Adrenal gland (tissue), 5 donors: ENCODE data around the gene TCERG1L.

Source experiments
- POLR2A ChIP-seq, 2 donors: fragments of 450-650 bp; IDR thresholded peaks; one replicate each; pipeline ENCODE4 v1.6.1; 2017; ENCODE audit warnings: antibody characterized with exemption in 2 of 2, mild to moderate bottlenecking in 2 of 2, moderate library complexity in 1 of 2
- TF ChIP-seq, protein P1 (sequence below), 6 experiments: fragments of 450-650 bp in 4 of 6; fragments of 200-600 bp in 2 of 6; sonication (generic) in 1 of 6; IDR thresholded peaks; 1 replicate in 5 of 6; 2 replicates in 1 of 6; pipeline versions ENCODE4 v1.5.1 to v1.8.0; 2016 to 2021; ENCODE audit warnings: antibody characterized with exemption in 6 of 6, mild to moderate bottlenecking in 2 of 6, moderate library complexity in 1 of 6
- donor health status: DM: no; HTN: no; CAD: no.

DNA sequence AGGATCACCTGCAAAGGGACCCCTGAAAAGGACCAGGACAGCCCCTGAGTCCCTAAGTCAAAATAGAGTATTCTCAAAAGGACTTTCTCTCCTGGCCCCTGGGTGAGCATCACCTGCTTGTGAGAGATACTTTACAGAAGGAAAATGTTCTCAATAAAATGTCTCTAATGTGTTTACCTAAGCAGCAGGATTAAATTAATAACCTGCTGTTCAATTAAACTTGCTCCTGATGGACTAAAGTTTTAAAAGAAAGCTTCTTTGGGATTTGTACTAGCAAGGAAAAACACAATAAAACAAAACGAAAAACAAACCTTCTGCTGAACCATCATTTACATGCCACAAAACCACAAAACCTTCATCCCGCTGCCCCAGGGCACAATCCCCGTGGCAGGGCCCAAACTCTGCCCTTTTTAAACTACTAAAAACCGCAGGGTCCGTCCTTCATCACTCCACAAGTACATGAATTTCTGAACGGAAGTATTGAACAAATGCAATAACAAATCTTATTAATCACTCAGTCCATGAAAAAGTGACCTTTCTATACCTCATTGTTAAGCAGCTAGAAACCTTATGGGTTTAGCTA lies 197.7 kb downstream of the TCERG1L start:
- TF ChIP-seq, protein P1, sequence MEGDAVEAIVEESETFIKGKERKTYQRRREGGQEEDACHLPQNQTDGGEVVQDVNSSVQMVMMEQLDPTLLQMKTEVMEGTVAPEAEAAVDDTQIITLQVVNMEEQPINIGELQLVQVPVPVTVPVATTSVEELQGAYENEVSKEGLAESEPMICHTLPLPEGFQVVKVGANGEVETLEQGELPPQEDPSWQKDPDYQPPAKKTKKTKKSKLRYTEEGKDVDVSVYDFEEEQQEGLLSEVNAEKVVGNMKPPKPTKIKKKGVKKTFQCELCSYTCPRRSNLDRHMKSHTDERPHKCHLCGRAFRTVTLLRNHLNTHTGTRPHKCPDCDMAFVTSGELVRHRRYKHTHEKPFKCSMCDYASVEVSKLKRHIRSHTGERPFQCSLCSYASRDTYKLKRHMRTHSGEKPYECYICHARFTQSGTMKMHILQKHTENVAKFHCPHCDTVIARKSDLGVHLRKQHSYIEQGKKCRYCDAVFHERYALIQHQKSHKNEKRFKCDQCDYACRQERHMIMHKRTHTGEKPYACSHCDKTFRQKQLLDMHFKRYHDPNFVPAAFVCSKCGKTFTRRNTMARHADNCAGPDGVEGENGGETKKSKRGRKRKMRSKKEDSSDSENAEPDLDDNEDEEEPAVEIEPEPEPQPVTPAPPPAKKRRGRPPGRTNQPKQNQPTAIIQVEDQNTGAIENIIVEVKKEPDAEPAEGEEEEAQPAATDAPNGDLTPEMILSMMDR (IDR thresholded peaks at IDR 0.05), result no peak
- no peak for TF ChIP-seq POLR2A (IDR thresholded peaks at IDR 0.05)
